ENCODE data around the gene TSPYL4.
A peak's percentile ranks its signal among the peaks of the same experiment; 100 is the strongest.

TSPYL4 gene

GRCh38 chr6:116280933-116281316 lies 27.1 kb upstream of the TSPYL4 start:
- Mint-ChIP-seq H3K27me3 (no peaks in the 10 kb centered on the region), H3K9me3 (no peaks in the 10 kb centered on the region), H3K4me3 (peak overlapping the region; percentile 97), H3K36me3 (peaks cover 15% of the 10 kb centered on the region), H3K27ac (peak overlapping the region; percentile 98), H3K4me1 (peaks cover 35% of the 10 kb centered on the region)
- no peak for ATAC-seq (ENCODE audit: low read depth)
- no peak for DNase-seq (ENCODE audit: low spot score in 2 of 2)

- ATAC-seq (ENCODE audit: low read depth) (no peak), DNase-seq (ENCODE audit: low spot score in 2 of 2) (no peak)
- peaks cover 17% of the 10 kb centered on the region for H3K36me3 Mint-ChIP-seq
- H3K9me3 Mint-ChIP-seq = no peaks in the 10 kb centered on the region
- peaks cover 38% of the 10 kb centered on the region for H3K4me1 Mint-ChIP-seq
- peak overlapping the region; percentile 98 for H3K27ac Mint-ChIP-seq
- H3K4me3 Mint-ChIP-seq = peak overlapping the region; percentile 97
- no peaks in the 10 kb centered on the region for H3K27me3 Mint-ChIP-seq
Observed at GRCh38 chr6:116280161-116280932, 26.5 kb upstream of the TSPYL4 start.

DNA sequence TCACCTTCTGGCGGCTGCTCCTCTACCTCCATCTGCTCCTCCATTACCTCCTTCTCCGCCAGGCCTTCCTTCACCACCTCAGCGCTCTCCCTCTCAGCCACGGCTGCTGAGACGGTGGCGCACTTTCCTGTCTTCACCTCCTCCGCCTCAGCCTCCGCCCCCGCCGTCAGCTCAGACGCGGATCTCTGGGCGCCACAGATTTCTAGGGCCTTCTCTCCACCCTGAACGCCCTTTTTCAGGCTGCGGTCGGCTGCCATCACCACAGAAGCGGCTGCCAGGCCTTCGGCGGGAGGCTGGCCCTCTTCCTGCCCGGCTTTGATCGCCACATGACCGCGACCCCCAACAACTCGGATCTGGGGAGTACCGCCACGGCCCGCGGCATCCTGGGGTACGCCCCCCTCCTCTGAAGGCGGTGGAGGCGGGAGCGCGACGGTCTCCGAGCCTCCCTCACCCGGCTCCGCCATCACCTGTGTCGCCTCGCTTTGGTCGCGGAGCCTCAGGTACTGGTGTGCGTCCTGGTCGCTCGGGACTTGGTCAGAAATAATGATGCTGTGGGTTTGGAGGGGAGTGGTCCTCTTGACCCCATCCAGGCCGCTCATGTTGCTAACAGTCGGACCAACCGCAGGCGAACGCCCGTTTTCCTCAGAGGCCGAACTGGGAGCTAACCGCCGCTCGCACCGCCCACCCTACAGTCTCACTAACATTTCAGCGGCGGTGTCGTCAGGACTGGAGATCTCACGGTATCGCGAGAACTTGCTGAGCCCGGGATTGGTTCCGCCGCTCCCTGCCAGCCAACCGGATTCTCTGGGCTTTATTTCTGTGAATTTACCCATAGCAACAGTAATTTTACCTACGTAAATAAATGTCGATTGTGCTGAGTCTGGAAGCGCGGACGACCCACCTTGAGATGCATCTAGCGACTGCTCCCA lies 25.6 kb upstream of the TSPYL4 start, which contains the start of gene TSPYL1:
Gene TSPYL1, minus strand, starts transcription at position 699 of the 929 bp plus-strand sequence. Its CDS starts 100 bp downstream, at position 599.
- H3K36me3 Mint-ChIP-seq = peaks cover 21% of the 10 kb centered on the region
- DNase-seq (ENCODE audit: low spot score in 2 of 2) (peak; percentile 90 to 92), ATAC-seq (ENCODE audit: low read depth) (peak; percentile 86)
- no peaks in the 10 kb centered on the region for H3K27me3 Mint-ChIP-seq
- H3K27ac Mint-ChIP-seq = peak within 1 kb of the TSS; percentile 98
- no peaks in the 10 kb centered on the region for H3K9me3 Mint-ChIP-seq
- H3K4me3 Mint-ChIP-seq = peak within 1 kb of the TSS; percentile 97
- H3K4me1 Mint-ChIP-seq = peaks cover 43% of the 10 kb centered on the region

DNA sequence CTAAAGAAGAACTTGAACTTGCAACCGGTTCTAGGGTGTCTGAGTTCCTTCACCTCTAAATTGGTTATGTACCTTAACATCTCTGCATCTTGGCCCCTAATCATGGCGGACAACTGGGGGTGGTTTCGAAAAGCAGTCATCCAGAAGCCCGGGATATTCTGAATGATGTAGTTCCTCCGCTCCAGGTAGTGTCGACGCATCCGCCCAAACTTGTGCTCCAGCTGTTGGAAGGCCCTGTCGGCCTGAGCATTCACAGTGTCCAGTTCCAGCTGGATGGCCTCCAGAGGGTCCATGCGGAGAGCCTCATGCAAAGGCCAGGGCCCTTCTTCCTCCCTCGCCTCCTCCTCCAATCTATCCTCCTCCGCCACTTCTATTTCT lies 25.0 kb upstream of the TSPYL4 start:
- Mint-ChIP-seq H3K9me3 (no peaks in the 10 kb centered on the region), H3K27me3 (no peaks in the 10 kb centered on the region), H3K27ac (peak overlapping the region; percentile 98), H3K4me3 (peak overlapping the region; percentile 97), H3K4me1 (peaks cover 43% of the 10 kb centered on the region), H3K36me3 (peaks cover 21% of the 10 kb centered on the region)
- DNase-seq (ENCODE audit: low spot score in 2 of 2) = peak in 1 of 2 donors; percentile 16
- no peak for ATAC-seq (ENCODE audit: low read depth)

GRCh38 chr6:116278481-116278829 lies 24.6 kb upstream of the TSPYL4 start:
- Mint-ChIP-seq H3K27ac (peak overlapping the region; percentile 98), H3K9me3 (no peaks in the 10 kb centered on the region), H3K4me3 (peak overlapping the region; percentile 97), H3K36me3 (peaks cover 21% of the 10 kb centered on the region), H3K4me1 (peaks cover 43% of the 10 kb centered on the region), H3K27me3 (no peaks in the 10 kb centered on the region)
- DNase-seq (ENCODE audit: low spot score in 2 of 2) (no peak), ATAC-seq (ENCODE audit: low read depth) (no peak)

GRCh38 chr6:116277124-116277523 lies 23.2 kb upstream of the TSPYL4 start:
- no peaks in the 10 kb centered on the region for H3K27me3 Mint-ChIP-seq
- peak overlapping the region; percentile 73 for H3K27ac Mint-ChIP-seq
- H3K9me3 Mint-ChIP-seq = no peaks in the 10 kb centered on the region
- peaks cover 41% of the 10 kb centered on the region for H3K4me1 Mint-ChIP-seq
- peak overlapping the region; percentile 97 for H3K4me3 Mint-ChIP-seq
- DNase-seq (ENCODE audit: low spot score in 2 of 2) (no peak), ATAC-seq (ENCODE audit: low read depth) (no peak)
- H3K36me3 Mint-ChIP-seq = peaks cover 23% of the 10 kb centered on the region

DNA sequence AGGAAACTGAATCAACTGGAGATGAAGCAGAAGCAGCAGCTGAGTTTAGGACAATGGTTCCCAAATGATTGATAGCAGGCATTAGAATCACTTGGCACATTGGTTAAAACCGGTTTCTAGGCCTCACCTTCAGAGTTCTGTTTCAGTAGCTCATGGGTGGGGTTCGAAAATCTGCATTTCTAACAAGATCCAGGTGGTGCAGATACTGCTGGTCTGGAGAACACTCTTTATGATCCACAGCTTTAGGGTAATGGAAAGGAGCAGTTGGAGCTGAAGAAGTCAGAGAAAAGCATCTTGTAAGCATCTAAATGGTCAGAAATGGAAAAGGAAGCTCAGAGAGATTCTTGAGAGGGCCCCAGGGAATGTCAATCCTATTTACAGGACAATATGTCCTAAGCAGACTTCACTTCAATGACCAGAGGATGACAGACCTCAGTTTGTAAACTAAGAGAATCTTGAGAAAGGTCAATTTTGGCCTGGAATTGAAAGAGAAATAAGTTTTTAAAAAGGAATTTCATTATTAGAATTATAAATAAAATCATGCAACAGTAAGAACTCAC lies 17.4 kb upstream of the TSPYL4 start:
- Mint-ChIP-seq H3K4me1 (peaks cover 26% of the 10 kb centered on the region), H3K27me3 (no peaks in the 10 kb centered on the region), H3K4me3 (no peak overlapping the region), H3K36me3 (peaks cover 10% of the 10 kb centered on the region), H3K27ac (peak overlapping the region; percentile 30), H3K9me3 (no peaks in the 10 kb centered on the region)
- ATAC-seq (ENCODE audit: low read depth) (no peak), DNase-seq (ENCODE audit: low spot score in 2 of 2) (no peak)

DNA sequence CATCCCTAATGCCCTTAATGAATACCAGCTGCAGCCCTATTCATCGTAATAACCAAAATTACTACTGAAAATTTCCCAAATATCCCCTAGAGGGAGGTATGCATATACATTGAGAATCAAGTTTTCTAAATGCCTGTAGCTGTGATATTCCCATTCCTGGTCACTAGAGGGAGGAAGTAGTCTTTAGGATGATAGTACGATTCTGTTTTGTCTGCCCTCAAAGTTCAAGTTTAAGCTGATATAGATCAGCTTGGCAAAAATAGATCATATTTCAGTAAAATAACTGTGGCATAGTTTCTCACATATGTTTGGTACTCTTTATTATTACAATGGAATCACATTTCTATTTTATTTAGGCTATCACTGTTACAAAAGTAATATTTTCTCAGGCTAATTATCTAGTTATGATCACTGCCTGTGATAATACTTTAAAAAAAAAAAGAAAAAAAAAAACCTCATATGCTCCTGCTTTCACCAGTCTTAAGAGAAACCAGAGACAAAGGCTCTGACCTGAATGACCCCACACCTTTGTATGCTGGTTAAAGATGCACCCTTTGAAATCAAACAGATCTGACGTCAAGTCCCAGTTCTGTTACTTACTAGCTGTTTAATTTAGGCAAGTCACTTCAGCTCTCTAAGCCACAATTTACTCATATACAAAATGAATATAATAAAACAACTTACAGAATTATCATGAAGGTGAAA lies 14.9 kb upstream of the TSPYL4 start:
- Mint-ChIP-seq H3K4me3 (no peak overlapping the region), H3K27ac (peak overlapping the region; percentile 50), H3K27me3 (no peaks in the 10 kb centered on the region), H3K4me1 (peaks cover 15% of the 10 kb centered on the region), H3K36me3 (peaks cover 14% of the 10 kb centered on the region), H3K9me3 (no peaks in the 10 kb centered on the region)
- peak; percentile 83 for ATAC-seq (ENCODE audit: low read depth)
- peak in 1 of 2 donors; percentile 35 for DNase-seq (ENCODE audit: low spot score in 2 of 2)

- no peaks in the 10 kb centered on the region for H3K9me3 Mint-ChIP-seq
Observed at GRCh38 chr6:116267836-116268588, 14.1 kb upstream of the TSPYL4 start.

GRCh38 chr6:116266803-116267202 lies 12.9 kb upstream of the TSPYL4 start:
- Mint-ChIP-seq H3K4me3 (no peak overlapping the region), H3K36me3 (peaks cover 27% of the 10 kb centered on the region), H3K27ac (no peak overlapping the region), H3K9me3 (peaks cover 1% of the 10 kb centered on the region), H3K27me3 (no peaks in the 10 kb centered on the region), H3K4me1 (peaks cover 15% of the 10 kb centered on the region)
- ATAC-seq (ENCODE audit: low read depth) (no peak), DNase-seq (ENCODE audit: low spot score in 2 of 2) (no peak)

More at GRCh38 chr6:116267836-116268588, 14.1 kb upstream of the TSPYL4 start:
- H3K4me3 Mint-ChIP-seq = no peak overlapping the region
- ATAC-seq (ENCODE audit: low read depth) (no peak), DNase-seq (ENCODE audit: low spot score in 2 of 2) (no peak)
- H3K36me3 Mint-ChIP-seq = peaks cover 16% of the 10 kb centered on the region
- H3K4me1 Mint-ChIP-seq = peaks cover 12% of the 10 kb centered on the region
- no peaks in the 10 kb centered on the region for H3K27me3 Mint-ChIP-seq
- H3K27ac Mint-ChIP-seq = peak overlapping the region; percentile 50

DNA sequence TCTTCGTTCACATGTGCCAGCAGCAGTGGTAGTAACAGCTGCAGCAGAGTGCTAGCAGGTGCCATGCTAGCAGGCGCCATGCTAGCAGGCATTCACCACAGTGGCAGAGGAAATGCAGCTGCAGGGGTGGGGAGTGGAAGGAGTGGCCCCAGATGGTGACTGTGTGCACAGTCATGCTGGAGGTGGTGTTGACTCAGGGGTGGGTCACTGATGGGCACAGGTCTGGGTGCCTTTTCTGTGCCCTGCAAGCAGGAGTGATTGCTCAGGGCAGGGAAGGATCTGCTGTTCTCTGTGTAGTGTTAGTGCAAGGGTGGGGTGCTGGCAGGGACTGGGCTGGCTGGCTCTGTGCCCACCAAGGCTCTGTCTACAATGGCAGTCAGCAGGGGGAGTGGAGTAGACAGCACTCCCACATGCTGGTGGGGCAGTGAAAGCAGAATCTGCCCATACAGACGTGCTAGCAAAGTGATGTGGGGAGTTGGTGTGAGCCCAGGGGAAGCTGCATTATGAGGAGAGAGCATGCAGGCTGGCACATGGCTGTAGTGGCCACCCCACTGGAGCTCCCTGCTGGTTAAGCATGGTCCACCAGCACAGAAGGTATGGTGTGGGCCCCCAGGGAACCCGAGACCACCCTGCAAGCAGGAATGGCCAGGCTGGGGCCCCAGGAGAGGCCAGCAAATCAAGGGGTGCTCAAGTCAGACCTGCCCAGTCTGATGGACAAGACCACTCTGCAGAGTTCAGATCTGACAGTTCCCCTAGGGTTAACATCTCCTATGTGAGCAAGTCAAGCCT lies 11.4 kb upstream of the TSPYL4 start:
- H3K36me3 Mint-ChIP-seq = peaks cover 40% of the 10 kb centered on the region
- H3K27ac Mint-ChIP-seq = no peak overlapping the region
- DNase-seq (ENCODE audit: low spot score in 2 of 2) (no peak), ATAC-seq (ENCODE audit: low read depth) (no peak)
- peaks cover 1% of the 10 kb centered on the region for H3K9me3 Mint-ChIP-seq
- H3K4me3 Mint-ChIP-seq = no peak overlapping the region
- H3K4me1 Mint-ChIP-seq = peaks cover 27% of the 10 kb centered on the region
- no peaks in the 10 kb centered on the region for H3K27me3 Mint-ChIP-seq

- ATAC-seq (ENCODE audit: low read depth) = no peak
- no peak overlapping the region for H3K27ac Mint-ChIP-seq
- peaks cover 44% of the 10 kb centered on the region for H3K36me3 Mint-ChIP-seq
Observed at GRCh38 chr6:116263353-116263752, 9.5 kb upstream of the TSPYL4 start.

More at GRCh38 chr6:116263353-116263752, 9.5 kb upstream of the TSPYL4 start:
- DNase-seq (ENCODE audit: low spot score in 2 of 2) = no peak
- Mint-ChIP-seq H3K27me3 (no peaks in the 10 kb centered on the region), H3K9me3 (peaks cover 1% of the 10 kb centered on the region), H3K4me1 (peaks cover 22% of the 10 kb centered on the region), H3K4me3 (no peak overlapping the region)
